Body of pancreas (tissue), 4 donors: ENCODE data around the gene PRMT7. TPM values are rescaled to one million over a fixed set of nuclear protein-coding genes. Genes with fewer than 3 reads are reported as not detected.
A peak's percentile ranks its signal among the peaks of the same experiment; 100 is the strongest.

Experiments used
- ATAC-seq: fragments of 150-250 bp; one replicate; pipeline ENCODE4 v1.9.1; 2016
- DNase-seq, 4 donors: peaks; one replicate each; pipeline ENCODE4 v3.0.0-alpha.2; 2019
- H3K27ac ChIP-seq, 4 donors: fragments of 200-600 bp; sonication (generic); 1 replicate in 3 of 4; 2 replicates in 1 of 4; pipeline versions ENCODE4 v1.5.1 to v1.6.1; 2016 to 2019; ENCODE audit warnings: mild to moderate bottlenecking in 1 of 4, mixed read lengths in 1 of 4, moderate library complexity in 1 of 4
- H3K27me3 ChIP-seq, 2 donors: fragments of 200-600 bp; sonication (generic); one replicate each; pipeline ENCODE4 v1.6.0; 2016; ENCODE audit warnings: mild to moderate bottlenecking in 1 of 2
- H3K36me3 ChIP-seq, 2 donors: fragments of 200-600 bp; sonication (generic); replicated peaks in 1 of 2; 2 replicates each; pipeline ENCODE4 v1.5.1; 2016; ENCODE audit warnings: low read depth in 2 of 2; ENCODE audit not compliant: insufficient read depth in 1 of 2
- H3K4me1 ChIP-seq: fragments of 200-600 bp; sonication (generic); one replicate; pipeline ENCODE4 v1.6.0; 2016
- H3K4me3 ChIP-seq, 2 donors: fragments of 200-600 bp; sonication (generic); 1 replicate in 1 of 2; 2 replicates in 1 of 2; pipeline ENCODE4 v1.5.1; 2016 to 2019
- H3K9me3 ChIP-seq, 3 donors: fragments of 200-600 bp; sonication (generic); 1 replicate in 2 of 3; 2 replicates in 1 of 3; pipeline ENCODE4 v1.5.1; 2016
- POLR2A ChIP-seq, 3 donors: fragments of 450-650 bp; IDR thresholded peaks; one replicate each; pipeline ENCODE4 v1.6.1; 2016; ENCODE audit warnings: antibody characterized with exemption in 3 of 3, mild to moderate bottlenecking in 2 of 3
- WGBS, 2 donors: methylation state at CpG; one replicate each; pipeline ENCODE4 v1.1.5; 2017; 5-methylcytosine and 5-hydroxymethylcytosine counted together
- intact Hi-C: fragments of 100-400 bp; cut with DNase I; formaldehyde crosslinking; loops from one replicate; pipeline ENCODE4 v1.15.1; 2023
- total RNA-seq, 2 donors: library from RNA; depleted of rRNA; stranded (reverse); fragments of >200 nt; gene quantifications; one replicate each; pipeline ENCODE4 v1.1.0, GENCODE V29; 2016
- TF ChIP-seq, protein P1 (sequence below), 7 experiments: fragments of 450-650 bp in 4 of 7; fragments of 200-600 bp in 3 of 7; sonication (generic) in 3 of 7; IDR thresholded peaks; one replicate each; pipeline ENCODE4 v1.5.1; 2016 to 2019; ENCODE audit warnings: antibody characterized with exemption in 7 of 7

PRMT7 gene
- total RNA-seq, 2 donors from 2014 or later, result 27.4 to 35.8 TPM

DNA sequence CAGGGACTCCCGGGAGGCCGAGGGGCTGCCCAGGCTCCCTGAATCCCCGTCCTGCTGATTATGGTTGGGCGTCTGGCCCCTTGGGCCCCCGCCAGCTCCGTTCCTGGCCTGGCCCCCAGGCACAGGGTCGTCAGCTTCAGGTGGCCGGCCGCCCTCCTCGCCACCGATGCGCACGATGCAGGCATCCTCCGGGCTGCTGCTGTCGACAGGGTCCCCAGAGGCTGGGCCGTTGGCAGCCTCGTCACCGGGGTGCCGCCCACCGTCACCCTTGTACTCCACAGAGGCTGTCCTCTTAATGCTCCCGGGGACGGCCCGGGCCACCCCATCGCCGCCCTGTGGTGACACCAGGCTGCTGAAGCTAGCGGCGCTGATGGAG lies 60.4 kb downstream of the PRMT7 start:
- intact Hi-C loops, result no loop called here
- ATAC-seq (no peak), DNase-seq (no peak)
- Histone ChIP-seq H3K4me1 (peaks cover 5% of the 10 kb centered on the region), H3K27ac (no peak overlapping the region), H3K27me3 (no peaks in the 10 kb centered on the region), H3K4me3 (no peak overlapping the region), H3K9me3 (no peaks in the 10 kb centered on the region), H3K36me3 (no peaks in the 10 kb centered on the region)
- WGBS, 2 donors, result 90 to 95% methylated on average over 25 to 26 of the region's 27 CpGs
- no peak for TF ChIP-seq POLR2A (IDR thresholded peaks at IDR 0.05)
- TF ChIP-seq, protein P1, sequence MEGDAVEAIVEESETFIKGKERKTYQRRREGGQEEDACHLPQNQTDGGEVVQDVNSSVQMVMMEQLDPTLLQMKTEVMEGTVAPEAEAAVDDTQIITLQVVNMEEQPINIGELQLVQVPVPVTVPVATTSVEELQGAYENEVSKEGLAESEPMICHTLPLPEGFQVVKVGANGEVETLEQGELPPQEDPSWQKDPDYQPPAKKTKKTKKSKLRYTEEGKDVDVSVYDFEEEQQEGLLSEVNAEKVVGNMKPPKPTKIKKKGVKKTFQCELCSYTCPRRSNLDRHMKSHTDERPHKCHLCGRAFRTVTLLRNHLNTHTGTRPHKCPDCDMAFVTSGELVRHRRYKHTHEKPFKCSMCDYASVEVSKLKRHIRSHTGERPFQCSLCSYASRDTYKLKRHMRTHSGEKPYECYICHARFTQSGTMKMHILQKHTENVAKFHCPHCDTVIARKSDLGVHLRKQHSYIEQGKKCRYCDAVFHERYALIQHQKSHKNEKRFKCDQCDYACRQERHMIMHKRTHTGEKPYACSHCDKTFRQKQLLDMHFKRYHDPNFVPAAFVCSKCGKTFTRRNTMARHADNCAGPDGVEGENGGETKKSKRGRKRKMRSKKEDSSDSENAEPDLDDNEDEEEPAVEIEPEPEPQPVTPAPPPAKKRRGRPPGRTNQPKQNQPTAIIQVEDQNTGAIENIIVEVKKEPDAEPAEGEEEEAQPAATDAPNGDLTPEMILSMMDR (IDR thresholded peaks at IDR 0.05), result no peak

DNA sequence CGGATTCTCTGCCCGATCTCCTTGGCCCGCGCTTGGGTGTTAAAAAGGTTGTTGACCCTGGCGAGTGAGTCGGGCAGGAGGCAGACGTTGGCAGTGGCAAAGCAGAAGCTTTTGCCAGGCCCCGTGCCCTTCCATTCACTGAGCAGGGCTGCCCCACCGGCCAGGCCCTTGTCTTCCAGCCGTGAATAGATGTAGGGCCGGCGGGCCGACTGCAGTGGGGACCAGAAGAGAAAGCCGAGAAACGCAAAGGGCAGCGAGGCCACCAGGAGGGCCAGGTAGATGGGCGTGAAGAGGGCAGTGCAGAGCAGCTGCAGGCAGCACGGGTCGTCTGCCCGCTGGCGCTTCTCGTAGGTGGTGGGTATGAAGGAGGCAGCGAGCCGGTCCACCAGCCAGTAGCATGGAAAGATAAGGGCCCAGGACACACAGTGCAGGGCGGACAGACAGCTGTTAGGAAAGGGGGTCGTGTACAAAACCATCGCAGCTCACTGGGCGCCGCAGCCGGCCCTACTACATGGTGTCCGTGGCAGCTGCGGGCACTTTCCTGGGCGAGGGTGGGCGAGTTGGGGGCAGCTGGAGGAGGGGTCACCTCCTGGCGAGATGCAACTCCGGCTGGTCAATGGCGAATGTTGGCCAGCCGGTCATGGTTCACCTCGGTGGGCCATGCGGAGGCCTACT lies 61.0 kb downstream of the PRMT7 start:
- peaks cover 5% of the 10 kb centered on the region for H3K4me1 ChIP-seq
- TF ChIP-seq, protein P1 (IDR thresholded peaks at IDR 0.05), result no peak
- TF ChIP-seq POLR2A (IDR thresholded peaks at IDR 0.05), result no peak
- no peak overlapping the region for H3K27ac ChIP-seq
- DNase-seq (no peak), ATAC-seq (no peak)
- intact Hi-C loops, result no loop called here
- H3K36me3 ChIP-seq, result no peaks in the 10 kb centered on the region
- no peaks in the 10 kb centered on the region for H3K27me3 ChIP-seq
- WGBS, 2 donors, result 90 to 91% methylated on average over 25 to 40 of the region's 40 CpGs
- H3K4me3 ChIP-seq, result no peak overlapping the region
- H3K9me3 ChIP-seq, result no peaks in the 10 kb centered on the region

DNA sequence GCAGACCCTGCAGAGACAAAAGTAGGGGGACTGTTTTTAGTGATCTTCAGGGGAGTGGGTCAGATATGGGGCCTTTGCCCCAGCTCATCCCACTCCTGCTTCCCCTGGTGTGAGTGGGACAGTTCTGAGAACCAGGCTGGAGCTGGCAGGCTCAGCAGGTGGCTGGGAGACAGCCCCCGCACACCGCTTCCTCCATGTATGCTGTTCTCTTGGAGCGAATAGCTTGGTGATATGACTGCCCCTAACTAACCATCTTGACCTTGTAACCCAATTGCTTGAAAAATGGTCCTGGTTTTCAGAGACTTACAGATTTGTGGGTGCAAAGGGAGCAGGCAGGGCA lies 61.5 kb downstream of the PRMT7 start:
- DNase-seq (no peak), ATAC-seq (no peak)
- no peak overlapping the region for H3K4me3 ChIP-seq
- WGBS, 2 donors, result 94 to 97% methylated on average over 3 of the region's 3 CpGs
- peaks cover 5% of the 10 kb centered on the region for H3K4me1 ChIP-seq
- H3K9me3 ChIP-seq, result no peaks in the 10 kb centered on the region
- H3K36me3 ChIP-seq, result no peaks in the 10 kb centered on the region
- intact Hi-C loops, result no loop called here
- H3K27me3 ChIP-seq, result no peaks in the 10 kb centered on the region
- H3K27ac ChIP-seq, result no peak overlapping the region
- TF ChIP-seq, protein P1 (IDR thresholded peaks at IDR 0.05), result no peak
- no peak for TF ChIP-seq POLR2A (IDR thresholded peaks at IDR 0.05)

DNA sequence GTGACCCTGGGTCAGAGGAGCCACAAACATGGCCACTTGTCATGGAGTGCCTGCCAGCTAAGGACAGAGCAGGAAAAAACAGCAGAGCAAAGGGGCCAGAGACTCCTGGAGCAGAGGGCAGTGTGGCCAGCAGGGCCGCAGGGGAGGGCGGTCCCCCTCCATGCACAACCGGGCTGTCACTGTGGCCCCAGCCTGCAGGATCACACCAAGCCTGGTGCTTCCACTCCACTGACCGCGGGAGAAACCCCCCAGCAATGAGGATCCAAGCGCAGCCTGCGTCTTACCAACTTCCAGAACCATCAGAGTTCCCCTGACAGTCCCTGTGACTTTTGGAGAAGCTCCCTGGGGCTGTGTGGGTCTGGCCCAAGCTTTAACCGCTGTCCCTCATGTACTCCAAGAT lies 62.0 kb downstream of the PRMT7 start:
- intact Hi-C loops, result no loop called here
- H3K4me3 ChIP-seq, result no peak overlapping the region
- no peak overlapping the region for H3K27ac ChIP-seq
- H3K27me3 ChIP-seq, result no peaks in the 10 kb centered on the region
- no peak for ATAC-seq
- no peaks in the 10 kb centered on the region for H3K9me3 ChIP-seq
- DNase-seq, result no peak
- H3K36me3 ChIP-seq, result no peaks in the 10 kb centered on the region
- WGBS, 2 donors, result 74 to 90% methylated on average over 4 to 6 of the region's 8 CpGs
- TF ChIP-seq, protein P1 (IDR thresholded peaks at IDR 0.05), result no peak
- no peak for TF ChIP-seq POLR2A (IDR thresholded peaks at IDR 0.05)
- peaks cover 5% of the 10 kb centered on the region for H3K4me1 ChIP-seq

DNA sequence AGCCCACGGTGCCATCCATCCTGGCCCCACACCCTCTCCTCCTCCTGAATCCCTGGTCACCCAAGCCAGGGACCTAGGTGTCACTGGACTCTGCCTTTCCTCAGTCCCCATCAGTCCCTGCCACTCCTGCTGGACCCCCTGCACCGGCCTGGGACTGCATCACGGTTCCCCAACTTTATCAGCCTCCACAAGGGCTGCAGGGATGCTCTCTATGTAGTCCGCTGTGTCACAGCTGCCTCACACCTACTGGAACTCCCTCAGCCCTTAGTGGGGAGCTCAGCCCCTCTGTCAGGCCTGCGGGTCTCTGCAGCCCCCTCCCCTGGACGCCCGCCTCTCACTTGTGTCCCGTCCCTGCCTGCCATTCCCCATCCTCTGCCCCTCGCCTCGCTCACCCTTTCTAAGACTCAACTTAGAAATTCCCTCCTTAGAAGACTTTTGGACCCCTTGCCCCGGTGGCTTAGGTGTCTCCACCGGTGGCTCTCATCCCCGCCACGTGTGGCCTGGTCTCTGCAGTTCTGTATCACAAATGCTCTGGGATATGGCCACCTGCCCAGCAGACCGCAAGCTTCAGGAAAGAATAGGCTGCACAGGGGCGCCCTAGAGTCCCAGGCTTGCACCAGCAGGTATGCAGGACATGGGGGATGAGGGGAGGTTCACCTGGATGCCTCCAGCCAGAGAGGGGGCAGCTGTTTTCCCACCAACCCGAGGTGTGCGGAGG lies 62.9 kb downstream of the PRMT7 start:
- Histone ChIP-seq H3K9me3 (no peaks in the 10 kb centered on the region), H3K4me1 (peaks cover 5% of the 10 kb centered on the region), H3K27ac (no peak overlapping the region), H3K36me3 (no peaks in the 10 kb centered on the region), H3K4me3 (no peak overlapping the region), H3K27me3 (no peaks in the 10 kb centered on the region)
- ATAC-seq (no peak), DNase-seq (peak in 1 of 4 donors; percentile 42)
- TF ChIP-seq POLR2A (IDR thresholded peaks at IDR 0.05), result no peak
- intact Hi-C loops, result no loop called here
- WGBS, 2 donors, result 49 to 52% methylated on average over 18 of the region's 18 CpGs
